Measurements from ENCODE around the gene SLC16A12.

The SLC16A12 gene

GRCh38 chr10:89388806-89389205 is 146.6 kb downstream of the SLC16A12 start:
- DNase-seq: no peak

GRCh38 chr10:89384474-89385340 is 150.7 kb downstream of the SLC16A12 start:
- no peak for DNase-seq

GRCh38 chr10:89382757-89383156 is 152.6 kb downstream of the SLC16A12 start:
- no peak for DNase-seq
